ENCODE measurements around the gene PKP4. TPM values are rescaled to one million over a fixed set of nuclear protein-coding genes. Genes with fewer than 3 reads are reported as not detected.

The PKP4 gene
- total RNA-seq, 1 experiment from 2014 or later, result 40.1 TPM

DNA sequence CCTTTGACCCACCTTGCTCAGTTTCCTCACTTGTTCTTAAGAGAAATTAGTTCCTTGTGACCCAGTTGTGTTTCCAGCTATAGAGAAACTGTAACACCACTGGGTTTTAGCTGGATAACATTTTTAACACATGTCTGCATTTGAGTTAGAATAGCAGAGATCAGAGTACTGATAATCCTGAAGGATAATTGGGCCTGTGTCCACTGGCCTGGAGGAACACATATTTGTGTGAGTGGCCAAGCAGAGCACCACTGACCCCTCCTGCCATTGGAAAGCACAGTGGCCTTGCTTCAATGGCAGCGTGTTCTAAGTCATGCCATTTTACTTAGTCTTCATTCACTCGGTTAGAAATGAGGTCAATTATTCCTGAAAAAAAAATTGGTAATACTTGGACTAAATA is 42.6 kb downstream of the PKP4 start:
- no peaks in the 10 kb centered on the region for H3F3A ChIP-seq (ENCODE audit: low read length, unreplicated experiment)
- H3K4me2 ChIP-seq (ENCODE audit: low read length), result no peak overlapping the region
- BruUV-seq (replicated peaks), result no TSS peak
- ChIA-PET CTCF (no interaction called here), POLR2A (ENCODE audit: unreplicated experiment) (no interaction called here)
- no peaks in the 10 kb centered on the region for H3K9me3 ChIP-seq (ENCODE audit: low read length)
- no peak for TF ChIP-seq EZH2phosphoT487 (IDR thresholded peaks at IDR 0.05; ENCODE audit: borderline replicate concordance, low read length)
- TF ChIP-seq, protein P1, sequence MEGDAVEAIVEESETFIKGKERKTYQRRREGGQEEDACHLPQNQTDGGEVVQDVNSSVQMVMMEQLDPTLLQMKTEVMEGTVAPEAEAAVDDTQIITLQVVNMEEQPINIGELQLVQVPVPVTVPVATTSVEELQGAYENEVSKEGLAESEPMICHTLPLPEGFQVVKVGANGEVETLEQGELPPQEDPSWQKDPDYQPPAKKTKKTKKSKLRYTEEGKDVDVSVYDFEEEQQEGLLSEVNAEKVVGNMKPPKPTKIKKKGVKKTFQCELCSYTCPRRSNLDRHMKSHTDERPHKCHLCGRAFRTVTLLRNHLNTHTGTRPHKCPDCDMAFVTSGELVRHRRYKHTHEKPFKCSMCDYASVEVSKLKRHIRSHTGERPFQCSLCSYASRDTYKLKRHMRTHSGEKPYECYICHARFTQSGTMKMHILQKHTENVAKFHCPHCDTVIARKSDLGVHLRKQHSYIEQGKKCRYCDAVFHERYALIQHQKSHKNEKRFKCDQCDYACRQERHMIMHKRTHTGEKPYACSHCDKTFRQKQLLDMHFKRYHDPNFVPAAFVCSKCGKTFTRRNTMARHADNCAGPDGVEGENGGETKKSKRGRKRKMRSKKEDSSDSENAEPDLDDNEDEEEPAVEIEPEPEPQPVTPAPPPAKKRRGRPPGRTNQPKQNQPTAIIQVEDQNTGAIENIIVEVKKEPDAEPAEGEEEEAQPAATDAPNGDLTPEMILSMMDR (conservative IDR thresholded peaks at IDR 0.05; ENCODE audit: low read depth, low read length), result no peak
- TF ChIP-seq EZH2 (IDR thresholded peaks at IDR 0.05; ENCODE audit: low read length, unreplicated experiment), result no peak
- H4K20me1 ChIP-seq (ENCODE audit: low read length), result 0 out of 2 replicates have a peak, but pooled peaks cover 6% of the 10 kb centered on the region
- no peak overlapping the region for H3K9ac ChIP-seq (ENCODE audit: low read length)
- no peak overlapping the region for H2AFZ ChIP-seq (ENCODE audit: low read length)
- peaks cover 29% of the 10 kb centered on the region for H3K79me2 ChIP-seq (ENCODE audit: low read length)
- no peak overlapping the region for H3K4me3 ChIP-seq (ENCODE audit: low read length)
- intact Hi-C loops (cut with micrococcal nuclease), result no loop called here
- no peaks in the 10 kb centered on the region for H3K36me3 ChIP-seq (ENCODE audit: low read depth, low read length)
- no peak overlapping the region for H3K27ac ChIP-seq (ENCODE audit: low read length)
- H3K27me3 ChIP-seq (ENCODE audit: low read length), result no peaks in the 10 kb centered on the region
- ATAC-seq (no peak), DNase-seq (no peak)
- peaks cover 20% of the 10 kb centered on the region for H3K4me1 ChIP-seq (ENCODE audit: insufficient read depth, low read length)
- no peaks in the 10 kb centered on the region for H3K9me2 ChIP-seq (replicated peaks; ENCODE audit: low read length)

DNA sequence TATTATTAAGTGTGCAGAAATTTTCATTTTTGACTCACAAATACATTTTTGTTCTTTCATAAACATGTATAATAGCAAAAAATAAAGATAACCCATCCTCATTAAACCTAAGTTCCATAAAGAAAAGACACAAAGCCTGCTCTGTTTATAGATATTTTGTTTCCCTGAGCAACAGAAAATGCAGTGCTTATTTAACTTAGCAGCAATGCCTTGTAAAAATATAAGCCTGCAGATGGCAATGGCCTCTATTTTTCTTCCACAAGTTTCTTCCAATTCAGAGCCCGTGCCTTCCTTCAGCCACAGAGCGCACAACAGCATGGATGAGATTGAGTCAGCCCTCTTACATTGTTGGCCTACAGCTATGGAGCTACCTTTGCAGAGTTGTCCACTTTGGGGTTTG is 43.6 kb downstream of the PKP4 start:
- Histone ChIP-seq H3K36me3 (ENCODE audit: low read depth, low read length) (no peaks in the 10 kb centered on the region), H3F3A (ENCODE audit: low read length, unreplicated experiment) (no peaks in the 10 kb centered on the region), H4K20me1 (ENCODE audit: low read length) (0 out of 2 replicates have a peak, but pooled peaks cover 6% of the 10 kb centered on the region), H3K4me3 (ENCODE audit: low read length) (no peak overlapping the region), H2AFZ (ENCODE audit: low read length) (no peak overlapping the region), H3K9me2 (replicated peaks; ENCODE audit: low read length) (no peaks in the 10 kb centered on the region), H3K4me2 (ENCODE audit: low read length) (no peak overlapping the region), H3K79me2 (ENCODE audit: low read length) (peaks cover 34% of the 10 kb centered on the region), H3K27ac (ENCODE audit: low read length) (no peak overlapping the region), H3K4me1 (ENCODE audit: insufficient read depth, low read length) (peaks cover 20% of the 10 kb centered on the region), H3K27me3 (ENCODE audit: low read length) (no peaks in the 10 kb centered on the region), H3K9ac (ENCODE audit: low read length) (no peak overlapping the region), H3K9me3 (ENCODE audit: low read length) (no peaks in the 10 kb centered on the region)
- no TSS peak for BruUV-seq (replicated peaks)
- intact Hi-C loops (cut with micrococcal nuclease), result no loop called here
- DNase-seq, result no peak
- ChIA-PET POLR2A (ENCODE audit: unreplicated experiment) (no interaction called here), CTCF (no interaction called here)
- no peak for TF ChIP-seq EZH2phosphoT487 (IDR thresholded peaks at IDR 0.05; ENCODE audit: borderline replicate concordance, low read length)
- TF ChIP-seq EZH2 (IDR thresholded peaks at IDR 0.05; ENCODE audit: low read length, unreplicated experiment), result no peak
- TF ChIP-seq, protein P1 (conservative IDR thresholded peaks at IDR 0.05; ENCODE audit: low read depth, low read length), result no peak
- no peak for ATAC-seq

DNA sequence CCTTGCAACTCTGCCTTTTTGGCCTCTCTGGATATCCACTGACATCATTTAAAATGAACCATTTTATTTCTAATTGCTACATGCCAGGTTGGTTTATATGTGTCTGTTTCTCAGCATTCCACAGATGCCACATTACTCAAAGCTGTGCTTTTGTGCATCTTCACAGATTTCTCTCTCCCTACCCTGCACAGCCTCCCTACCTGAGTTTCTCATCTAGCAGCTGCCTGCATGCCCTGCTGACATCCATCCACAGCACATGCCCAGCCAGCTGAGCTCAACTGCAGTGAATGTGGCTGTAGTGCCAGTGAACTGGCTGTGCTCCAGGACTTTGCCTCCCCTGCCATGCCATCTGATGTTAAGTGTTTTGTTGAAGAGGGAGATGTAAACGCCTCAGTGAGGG is 44.5 kb downstream of the PKP4 start:
- ATAC-seq (no peak), DNase-seq (no peak)
- no peaks in the 10 kb centered on the region for H3K9me2 ChIP-seq (replicated peaks; ENCODE audit: low read length)
- no peak overlapping the region for H2AFZ ChIP-seq (ENCODE audit: low read length)
- POLR2A ChIA-PET (ENCODE audit: unreplicated experiment), result no interaction called here
- 0 out of 2 replicates have a peak, but pooled peaks cover 6% of the 10 kb centered on the region for H4K20me1 ChIP-seq (ENCODE audit: low read length)
- no TSS peak for BruUV-seq (replicated peaks)
- H3K4me2 ChIP-seq (ENCODE audit: low read length), result no peak overlapping the region
- no peaks in the 10 kb centered on the region for H3K36me3 ChIP-seq (ENCODE audit: low read depth, low read length)
- intact Hi-C loops (cut with micrococcal nuclease), result no loop called here
- H3K4me1 ChIP-seq (ENCODE audit: insufficient read depth, low read length), result peaks cover 20% of the 10 kb centered on the region
- no peaks in the 10 kb centered on the region for H3F3A ChIP-seq (ENCODE audit: low read length, unreplicated experiment)
- H3K4me3 ChIP-seq (ENCODE audit: low read length), result no peak overlapping the region
- no peaks in the 10 kb centered on the region for H3K27me3 ChIP-seq (ENCODE audit: low read length)
- peaks cover 35% of the 10 kb centered on the region for H3K79me2 ChIP-seq (ENCODE audit: low read length)
- no peaks in the 10 kb centered on the region for H3K9me3 ChIP-seq (ENCODE audit: low read length)
- TF ChIP-seq EZH2 (IDR thresholded peaks at IDR 0.05; ENCODE audit: low read length, unreplicated experiment), result no peak
- H3K9ac ChIP-seq (ENCODE audit: low read length), result no peak overlapping the region
- CTCF ChIA-PET, result no interaction called here
- H3K27ac ChIP-seq (ENCODE audit: low read length), result no peak overlapping the region
